Esophagus muscularis mucosa (tissue), 3 donors: ENCODE measurements around the gene MIGA1.
"Not testable (repeated sequence)": the region's sequence is repeated elsewhere in the genome, so short reads cannot be mapped to it uniquely, and the experiment has no call there.

Experiments used
- CTCF ChIP-seq, 3 experiments: fragments of 200-600 bp in 2 of 3; fragments of 450-650 bp in 1 of 3; sonication (generic) in 2 of 3; IDR thresholded peaks; one replicate each; pipeline ENCODE4 v1.5.1; 2017 to 2019; ENCODE audit warnings: antibody characterized with exemption in 3 of 3, mild to moderate bottlenecking in 2 of 3, moderate library complexity in 1 of 3
- POLR2AphosphoS5 ChIP-seq, 2 donors: sonication (generic); formaldehyde crosslinking; IDR thresholded peaks; one replicate each; pipeline ENCODE4 v1.6.1; 2017; ENCODE audit warnings: antibody characterized with exemption in 2 of 2

GRCh38 chr1:77918918-77919317 is 139.5 kb downstream of the MIGA1 start:
- TF ChIP-seq CTCF (IDR thresholded peaks at IDR 0.05) = not testable (repeated sequence)
- TF ChIP-seq POLR2AphosphoS5 (IDR thresholded peaks at IDR 0.05) = peak in 1 of 2 donors; percentile 5
